Panc1 (cell line): ENCODE results near the gene DEAF1. TPM values are rescaled to one million over a fixed set of nuclear protein-coding genes. Genes with fewer than 3 reads are reported as not detected.

Source experiments
- ATAC-seq: fragments of 200-7000 bp; cut with Tn5 transposase; 2 replicates; pipeline ENCODE4 v1.9.1; 2020; ENCODE audit warnings: mild to moderate bottlenecking, moderate library complexity
- BruUV-seq: library from RNA; stranded (reverse); fragments of 400-500 nt; replicated peaks from 2 replicates; lab custom pipeline; 2021; lab: Mats Ljungman, UMichigan
- CTCF ChIA-PET: fragments of 300-600 bp; sonication (Branson Sonifier 250); formaldehyde crosslinking; loops from one replicate; lab custom pipeline; 2022; ENCODE audit warnings: antibody characterized with exemption; lab: Charles Lee
- POLR2A ChIA-PET: fragments of 300-600 bp; sonication (Branson Sonifier 250); formaldehyde crosslinking; loops from one replicate; lab custom pipeline; 2022; ENCODE audit warnings: antibody characterized with exemption; lab: Charles Lee
- DNase-seq: peaks from one replicate; pipeline ENCODE4 v3.0.0-alpha.2; 2010; ENCODE audit warnings: low read depth, low spot score
- H3K27ac ChIP-seq: 2 replicates; pipeline ENCODE4 v1.5.1; 2011; ENCODE audit warnings: mild to moderate bottlenecking, low read length, inconsistent platforms
- H3K27me3 ChIP-seq: fragments of 200-500 bp; sonication (Bioruptor generic); 2 replicates; pipeline ENCODE4 v1.6.0; 2014; ENCODE audit warnings: low read length, inconsistent platforms; ENCODE audit not compliant: control insufficient read depth, insufficient read depth
- H3K36me3 ChIP-seq: fragments of 200-500 bp; sonication (Bioruptor generic); 2 replicates; pipeline ENCODE4 v1.5.1; 2014; ENCODE audit warnings: inconsistent platforms, mild to moderate bottlenecking, low read length, moderate library complexity; ENCODE audit not compliant: control insufficient read depth, insufficient read depth
- H3K4me1 ChIP-seq: 2 replicates; pipeline ENCODE4 v1.5.1; 2011; ENCODE audit warnings: inconsistent platforms, mild to moderate bottlenecking, low read length, moderate library complexity; ENCODE audit not compliant: control insufficient read depth, insufficient read depth
- H3K4me3 ChIP-seq, 2 experiments: 2 replicates each; pipeline ENCODE4 v1.5.1; 2011 to 2012; ENCODE audit warnings: low read depth in 2 of 2, low read length in 2 of 2, mild to moderate bottlenecking in 2 of 2, inconsistent platforms in 1 of 2, moderate library complexity in 1 of 2
- H3K9me3 ChIP-seq: fragments of 200-500 bp; sonication (Bioruptor generic); 2 replicates; pipeline ENCODE4 v1.5.1; 2014; ENCODE audit warnings: low read depth, mild to moderate bottlenecking, inconsistent platforms, low read length, moderate library complexity; ENCODE audit not compliant: control insufficient read depth, insufficient read depth
- CTCF ChIP-seq: fragments of 450-650 bp; IDR thresholded peaks from 2 replicates; pipeline ENCODE4 v1.5.1; 2017; ENCODE audit warnings: mild to moderate bottlenecking
- POLR2AphosphoS5 ChIP-seq: IDR thresholded peaks from 2 replicates; pipeline ENCODE4 v1.6.1; 2012; ENCODE audit warnings: mild to moderate bottlenecking, low read depth, low read length, moderate library complexity
- REST ChIP-seq, 2 experiments: IDR thresholded peaks; 2 replicates each; pipeline ENCODE4 v1.6.1; 2011 to 2012; ENCODE audit warnings: low read depth in 2 of 2, control low read depth in 1 of 2, low read length in 1 of 2, mild to moderate bottlenecking in 1 of 2, moderate library complexity in 1 of 2; ENCODE audit not compliant: insufficient read depth in 1 of 2
- SIN3A ChIP-seq: IDR thresholded peaks from 2 replicates; pipeline ENCODE4 v1.6.1; 2012; ENCODE audit warnings: low read depth, mild to moderate bottlenecking, low read length, moderate library complexity, borderline replicate concordance; ENCODE audit not compliant: insufficient read depth
- TCF7L2 ChIP-seq: IDR thresholded peaks from 2 replicates; pipeline ENCODE4 v1.6.1; 2011; ENCODE audit warnings: mild to moderate bottlenecking, low read depth, low read length, inconsistent platforms
- in situ Hi-C: cut with HindIII; loops from 2 replicates; pipeline ENCODE4 v1.10.0; 2016; ENCODE audit warnings: low sequenced_read_pairs, low pct_unique_long_range_greater_than_20kb
- intact Hi-C: fragments of 100-400 bp; cut with micrococcal nuclease; formaldehyde crosslinking; loops from one replicate; pipeline ENCODE4 v1.10.0; 2022; ENCODE audit not compliant: unreplicated experiment
- total RNA-seq: library from RNA; stranded (reverse); gene quantifications from one replicate; pipeline ENCODE4 v1.2.1, GENCODE V29; 2021; ENCODE audit not compliant: unreplicated experiment

The DEAF1 gene
- total RNA-seq, 1 experiment from 2014 or later, result 105 TPM

GRCh38 chr11:646214-646613 is 48.8 kb downstream of the DEAF1 start:
- ATAC-seq (no peak), DNase-seq (no peak)
- Histone ChIP-seq H3K27ac (no peak overlapping the region), H3K36me3 (no peaks in the 10 kb centered on the region), H3K9me3 (no peaks in the 10 kb centered on the region), H3K4me1 (peaks cover 13% of the 10 kb centered on the region), H3K27me3 (no peaks in the 10 kb centered on the region), H3K4me3 (no peak overlapping the region)
- TF ChIP-seq CTCF, result no peak
- no peak for TF ChIP-seq POLR2AphosphoS5
- TF ChIP-seq REST (IDR thresholded peaks at IDR 0.05; ENCODE audit: insufficient read depth in 1 of 2, low read depth in 2 of 2, low read length in 1 of 2), result no peak
- no peak for TF ChIP-seq SIN3A
- TF ChIP-seq TCF7L2, result no peak
- BruUV-seq, result TSS peak; percentile 73
- CTCF ChIA-PET, result no interaction called here
- intact Hi-C loops, result no loop called here
- POLR2A ChIA-PET, result no interaction called here
- in situ Hi-C loops, result no loop called here

- Histone ChIP-seq H3K27me3 (no peaks in the 10 kb centered on the region), H3K36me3 (no peaks in the 10 kb centered on the region), H3K9me3 (no peaks in the 10 kb centered on the region), H3K27ac (no peak overlapping the region), H3K4me1 (peaks cover 20% of the 10 kb centered on the region), H3K4me3 (no peak overlapping the region)
- DNase-seq (no peak), ATAC-seq (no peak)
- TF ChIP-seq REST (IDR thresholded peaks at IDR 0.05; ENCODE audit: insufficient read depth in 1 of 2, low read depth in 2 of 2, low read length in 1 of 2), result no peak
- intact Hi-C loops, result no loop called here
- POLR2A ChIA-PET, result no interaction called here
- in situ Hi-C loops, result no loop called here
- CTCF ChIA-PET, result no interaction called here
- BruUV-seq, result no TSS peak
Measured at GRCh38 chr11:645536-645935, 49.5 kb downstream of the DEAF1 start.
